Osteoblast (primary cell): ENCODE measurements around the gene C5AR1. TPM values are rescaled to one million over a fixed set of nuclear protein-coding genes. Genes with fewer than 3 reads are reported as not detected.

Experiments
- DNase-seq: peaks from one replicate; pipeline ENCODE4 v3.0.0; 2011; ENCODE audit warnings: low spot score, mixed read lengths; ENCODE audit not compliant: insufficient read length; ENCODE audit errors: missing footprints
- H2AFZ ChIP-seq: 2 replicates; pipeline ENCODE4 v1.6.0; 2011; ENCODE audit warnings: mild to moderate bottlenecking, low read length
- H3K27ac ChIP-seq: 2 replicates; pipeline ENCODE4 v1.5.1; 2011; ENCODE audit warnings: mild to moderate bottlenecking, low read depth, low read length, moderate library complexity
- H3K27me3 ChIP-seq: 2 replicates; pipeline ENCODE4 v1.6.0; 2012; ENCODE audit warnings: mild to moderate bottlenecking, control low read depth, inconsistent platforms, low read length, moderate library complexity; ENCODE audit not compliant: insufficient read depth
- H3K36me3 ChIP-seq: 2 replicates; pipeline ENCODE4 v1.5.1; 2011; ENCODE audit warnings: mild to moderate bottlenecking, low read length, control low read depth, moderate library complexity; ENCODE audit not compliant: insufficient read depth
- H3K4me1 ChIP-seq: 2 replicates; pipeline ENCODE4 v1.5.1; 2011; ENCODE audit warnings: mild to moderate bottlenecking, low read length, control low read depth, moderate library complexity; ENCODE audit not compliant: insufficient read depth
- H3K4me2 ChIP-seq: 2 replicates; pipeline ENCODE4 v1.6.0; 2011; ENCODE audit warnings: mild to moderate bottlenecking, low read length; ENCODE audit not compliant: insufficient read depth
- H3K4me3 ChIP-seq: fragments of 200-600 bp; sonication (generic); 3 replicates; pipeline ENCODE4 v1.5.1; 2012; ENCODE audit warnings: mild to moderate bottlenecking, low read length, inconsistent platforms; ENCODE audit not compliant: insufficient read depth
- H3K79me2 ChIP-seq: 2 replicates; pipeline ENCODE4 v1.6.0; 2012; ENCODE audit warnings: mild to moderate bottlenecking, low read length, control low read depth, inconsistent platforms; ENCODE audit not compliant: insufficient read depth
- H3K9me3 ChIP-seq: 2 replicates; pipeline ENCODE4 v1.5.1; 2011; ENCODE audit warnings: low read depth, low read length, control low read depth
- H4K20me1 ChIP-seq: 2 replicates; pipeline ENCODE4 v1.6.0; 2012; ENCODE audit warnings: mild to moderate bottlenecking, low read length, control low read depth; ENCODE audit not compliant: insufficient read depth
- CTCF ChIP-seq: IDR thresholded peaks from 2 replicates; pipeline ENCODE4 v1.5.1; 2011; ENCODE audit warnings: mild to moderate bottlenecking, low read depth, low read length, moderate library complexity; ENCODE audit errors: extremely low read depth
- total RNA-seq: library from RNA; depleted of rRNA; stranded (reverse); fragments of >200 nt; gene quantifications from 2 replicates; pipeline ENCODE4 v1.2.3, GENCODE V29; 2012

Gene C5AR1
- total RNA-seq, 1 donor, result 0.72 TPM

GRCh38 chr19:47302249-47302648, 7.4 kb upstream of the C5AR1 start:
- H3K4me1 ChIP-seq, result peaks cover 3% of the 10 kb centered on the region

GRCh38 chr19:47303966-47304365, 5.7 kb upstream of the C5AR1 start:
- DNase-seq, result no peak
- no peak overlapping the region for H2AFZ ChIP-seq
- H3K27ac ChIP-seq, result no peak overlapping the region
- TF ChIP-seq CTCF, result no peak
- no peaks in the 10 kb centered on the region for H4K20me1 ChIP-seq
- no peaks in the 10 kb centered on the region for H3K9me3 ChIP-seq
- no peaks in the 10 kb centered on the region for H3K36me3 ChIP-seq
- H3K4me1 ChIP-seq, result peaks cover 5% of the 10 kb centered on the region
- no peak overlapping the region for H3K4me2 ChIP-seq
- no peaks in the 10 kb centered on the region for H3K79me2 ChIP-seq
- H3K27me3 ChIP-seq, result no peaks in the 10 kb centered on the region
- no peak overlapping the region for H3K4me3 ChIP-seq

More at GRCh38 chr19:47302249-47302648, 7.4 kb upstream of the C5AR1 start:
- TF ChIP-seq CTCF, result no peak
- H3K79me2 ChIP-seq, result no peaks in the 10 kb centered on the region
- H3K9me3 ChIP-seq, result no peaks in the 10 kb centered on the region
- H4K20me1 ChIP-seq, result no peaks in the 10 kb centered on the region
- H3K4me2 ChIP-seq, result no peak overlapping the region
- H3K27me3 ChIP-seq, result no peaks in the 10 kb centered on the region
- no peaks in the 10 kb centered on the region for H3K36me3 ChIP-seq
- no peak overlapping the region for H3K27ac ChIP-seq
- DNase-seq, result no peak
- no peak overlapping the region for H3K4me3 ChIP-seq
- no peak overlapping the region for H2AFZ ChIP-seq

- Histone ChIP-seq H3K9me3 (no peaks in the 10 kb centered on the region), H3K4me1 (peaks cover 13% of the 10 kb centered on the region), H3K4me3 (peak overlapping the region; percentile 41), H4K20me1 (no peaks in the 10 kb centered on the region), H3K27ac (no peak overlapping the region), H3K4me2 (peak overlapping the region; percentile 77), H3K79me2 (no peaks in the 10 kb centered on the region), H3K27me3 (no peaks in the 10 kb centered on the region), H3K36me3 (no peaks in the 10 kb centered on the region), H2AFZ (peak overlapping the region; percentile 38)
- peak; percentile 88 for DNase-seq
- peak; percentile 99 for TF ChIP-seq CTCF
Measured at GRCh38 chr19:47305309-47305751, 4.3 kb upstream of the C5AR1 start.

GRCh38 chr19:47306303-47306702, 3.4 kb upstream of the C5AR1 start:
- Histone ChIP-seq H3K4me2 (no peak overlapping the region), H3K36me3 (no peaks in the 10 kb centered on the region), H2AFZ (no peak overlapping the region), H3K9me3 (no peaks in the 10 kb centered on the region), H3K4me1 (peaks cover 13% of the 10 kb centered on the region), H3K27ac (no peak overlapping the region), H3K4me3 (no peak overlapping the region), H3K27me3 (no peaks in the 10 kb centered on the region), H3K79me2 (no peaks in the 10 kb centered on the region), H4K20me1 (no peaks in the 10 kb centered on the region)
- no peak for TF ChIP-seq CTCF
- no peak for DNase-seq
